ENCODE data around the gene PCYT2.

The PCYT2 gene

DNA sequence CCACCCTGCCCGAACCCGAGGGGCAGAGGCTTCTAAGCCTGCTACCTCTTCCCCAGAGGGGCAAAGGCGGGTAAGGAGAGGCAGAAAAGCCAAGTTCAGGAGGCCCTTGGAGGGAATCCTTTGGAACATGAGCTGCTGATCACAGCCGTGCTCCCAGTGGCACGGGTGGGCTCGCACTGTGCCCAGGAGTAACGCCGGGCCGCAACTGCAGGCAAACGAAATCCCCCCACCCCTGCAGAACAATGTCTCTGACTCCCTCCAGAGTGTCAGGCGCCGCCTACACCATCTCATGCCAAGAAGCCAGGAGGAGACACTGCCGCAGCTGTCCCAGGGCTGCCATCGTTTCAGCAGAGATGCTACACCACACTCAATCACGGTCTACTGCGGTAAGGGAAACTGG, 59.8 kb downstream of the PCYT2 start:
- no peak for DNase-seq

All from Kasumi-1 (cell line).